Measurements from ENCODE around the gene GPR25.
"Not testable (repeated sequence)": the region's sequence is repeated elsewhere in the genome, so short reads cannot be mapped to it uniquely, and the experiment has no call there.

Gene GPR25

DNA sequence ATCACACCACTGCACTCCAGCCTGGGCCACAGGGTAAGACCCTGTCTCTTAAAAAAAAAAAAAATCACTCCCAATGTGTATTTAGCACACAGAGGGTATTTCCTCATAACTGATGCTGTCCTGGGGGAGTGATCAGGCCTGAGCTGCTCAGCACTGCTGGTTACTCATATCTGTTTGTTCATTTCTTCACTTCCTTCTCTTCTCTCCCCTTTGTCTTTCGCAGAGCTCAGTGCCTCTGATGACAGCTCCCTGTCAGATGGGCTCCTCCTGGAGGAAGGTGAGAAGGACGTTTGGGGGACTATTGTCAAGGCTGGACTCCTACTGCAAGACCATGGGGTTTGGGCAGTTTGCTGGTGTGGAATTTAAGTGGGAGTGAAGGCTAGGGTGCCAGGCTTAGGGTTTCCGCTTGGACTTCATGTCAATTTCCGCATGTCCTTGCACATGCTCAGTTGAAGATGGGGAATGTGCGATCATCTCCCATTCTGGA, 34.9 kb downstream of the GPR25 start:
- peak overlapping the region in 9 of 11 experiments; percentile 64 to 87 (median 80); a peak in 18 of 22 replicates for H3K27ac ChIP-seq
- peak overlapping the region; percentile 62 to 86 (median 72) for H3K4me2 ChIP-seq
- peak in 7 of 11 experiments; percentile 37 to 78 (median 70); a peak in 10 of 22 replicates for TF ChIP-seq Cebpa-rat (IDR thresholded peaks at IDR 0.05)
- no peaks in the 10 kb centered on the region for H3K27me3 ChIP-seq
- peak overlapping the region in 9 of 11 experiments; percentile 41 to 74 (median 65); a peak in 15 of 22 replicates for H3K9ac ChIP-seq
- H4K20me1 ChIP-seq = no peaks in the 10 kb centered on the region
- H3K36me3 ChIP-seq = no peaks in the 10 kb centered on the region
- no peak overlapping the region for H3K4me3 ChIP-seq
- H3K9me3 ChIP-seq (replicated peaks in 1 of 11) = no peaks in the 10 kb centered on the region
- peaks cover 57 to 89% (median 75%) of the 10 kb centered on the region in 10 experiments for H3K4me1 ChIP-seq

DNA sequence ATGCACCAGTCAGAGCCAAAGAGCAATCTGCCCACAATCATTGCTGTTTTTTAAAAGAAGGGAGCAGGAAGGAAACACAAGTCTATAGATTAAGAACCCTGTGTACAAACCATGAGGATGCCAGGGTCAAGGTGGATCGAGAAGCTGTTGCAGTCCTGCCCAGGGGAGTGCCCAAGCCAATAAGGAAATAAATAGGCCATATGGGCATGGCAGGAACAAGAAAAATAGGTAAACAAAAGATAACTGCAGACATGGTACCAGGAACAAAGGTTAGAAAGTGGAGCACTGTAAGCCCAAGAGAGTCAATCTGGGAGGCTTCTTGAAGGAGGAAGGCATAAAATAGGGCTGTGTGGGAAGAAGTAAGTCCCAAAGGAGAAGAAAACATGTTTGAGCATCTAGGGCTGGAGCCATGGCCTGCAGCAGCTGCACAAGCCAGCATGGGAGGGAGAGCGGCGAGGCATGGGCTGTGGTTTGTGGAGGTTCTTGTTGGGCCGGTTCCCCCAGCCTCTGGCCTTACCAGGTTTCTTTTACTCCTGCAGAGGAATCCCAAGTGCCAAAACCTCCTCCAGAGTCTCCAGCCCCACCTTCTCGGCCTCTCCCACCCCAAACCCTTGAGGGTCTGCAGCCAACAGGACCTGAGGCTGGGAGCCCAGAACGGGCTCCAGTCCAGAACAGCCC, 35.5 kb downstream of the GPR25 start:
- peak overlapping the region in 8 of 11 experiments; percentile 54 to 74 (median 66); a peak in 12 of 22 replicates for H3K9ac ChIP-seq
- no peak for TF ChIP-seq Cebpa-rat (IDR thresholded peaks at IDR 0.05)
- no peaks in the 10 kb centered on the region for H3K9me3 ChIP-seq (replicated peaks in 1 of 11)
- peak overlapping the region; percentile 62 to 86 (median 72) for H3K4me2 ChIP-seq
- peak overlapping the region in 2 of 10 experiments; percentile 28 to 32; a peak in 3 of 20 replicates for H3K4me3 ChIP-seq
- peaks cover 52 to 89% (median 79%) of the 10 kb centered on the region in 10 experiments for H3K4me1 ChIP-seq
- peak overlapping the region in 9 of 11 experiments; percentile 64 to 87 (median 80); a peak in 18 of 22 replicates for H3K27ac ChIP-seq
- H4K20me1 ChIP-seq = no peaks in the 10 kb centered on the region
- H3K36me3 ChIP-seq = no peaks in the 10 kb centered on the region
- H3K27me3 ChIP-seq = no peaks in the 10 kb centered on the region

DNA sequence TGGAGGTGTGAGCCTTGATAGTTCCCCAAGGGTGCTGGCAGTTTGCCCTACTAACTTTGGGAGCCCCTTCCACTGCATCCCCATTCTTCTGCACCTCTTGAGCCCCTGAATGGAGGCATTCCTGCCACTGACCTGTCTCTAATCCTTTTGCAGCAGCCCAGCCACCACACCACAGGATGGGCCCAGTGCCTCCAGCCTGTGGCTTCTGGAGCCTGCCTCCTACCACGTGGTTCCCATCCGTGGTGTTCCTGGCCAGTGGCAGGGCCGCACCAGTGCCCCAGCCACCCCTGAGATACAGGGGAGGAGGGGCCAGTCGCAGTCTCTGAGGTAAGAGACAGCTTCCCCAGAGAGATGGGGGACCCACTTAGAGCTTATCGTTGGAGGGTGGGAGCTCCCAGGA, 36.3 kb downstream of the GPR25 start:
- Histone ChIP-seq H3K9ac (peak overlapping the region in 6 of 11 experiments; percentile 54 to 74 (median 66); a peak in 7 of 22 replicates), H3K27ac (peak overlapping the region in 8 of 11 experiments; percentile 73 to 87 (median 80); a peak in 15 of 22 replicates), H3K4me3 (no peak overlapping the region; a peak in 1 of 20 replicates), H3K4me1 (peaks cover 44 to 83% (median 75%) of the 10 kb centered on the region in 10 experiments), H3K4me2 (peak overlapping the region; percentile 3 to 86 (median 72); a peak in 20 of 22 replicates), H3K27me3 (no peaks in the 10 kb centered on the region), H3K36me3 (no peaks in the 10 kb centered on the region), H3K9me3 (replicated peaks in 1 of 11) (no peaks in the 10 kb centered on the region), H4K20me1 (no peaks in the 10 kb centered on the region)
- no peak for TF ChIP-seq Cebpa-rat (IDR thresholded peaks at IDR 0.05)

DNA sequence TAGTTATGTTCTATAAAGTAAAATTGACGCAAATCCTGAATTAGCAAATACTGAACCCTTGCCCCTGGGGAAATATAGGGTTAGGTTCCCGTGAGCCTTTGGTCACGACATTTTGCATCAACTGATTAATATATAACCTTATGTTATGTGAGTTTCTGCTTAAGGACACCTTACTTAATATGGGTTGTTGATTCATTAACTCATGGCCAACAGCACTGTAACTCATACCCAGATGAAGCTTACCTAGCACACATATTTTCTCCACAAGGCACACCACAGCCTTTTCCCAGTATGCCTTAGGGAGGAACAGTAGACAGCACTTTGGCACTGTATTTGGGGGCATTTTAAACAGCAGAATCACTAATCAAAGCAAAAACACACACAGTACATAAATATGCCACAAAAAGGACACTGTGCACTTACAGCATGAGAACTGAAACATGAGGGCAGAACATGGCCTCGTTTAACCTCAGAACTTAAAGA, 37.0 kb downstream of the GPR25 start:
- H3K27ac ChIP-seq = peak overlapping the region in 4 of 11 experiments; percentile 77 to 87 (median 82); a peak in 5 of 22 replicates

DNA sequence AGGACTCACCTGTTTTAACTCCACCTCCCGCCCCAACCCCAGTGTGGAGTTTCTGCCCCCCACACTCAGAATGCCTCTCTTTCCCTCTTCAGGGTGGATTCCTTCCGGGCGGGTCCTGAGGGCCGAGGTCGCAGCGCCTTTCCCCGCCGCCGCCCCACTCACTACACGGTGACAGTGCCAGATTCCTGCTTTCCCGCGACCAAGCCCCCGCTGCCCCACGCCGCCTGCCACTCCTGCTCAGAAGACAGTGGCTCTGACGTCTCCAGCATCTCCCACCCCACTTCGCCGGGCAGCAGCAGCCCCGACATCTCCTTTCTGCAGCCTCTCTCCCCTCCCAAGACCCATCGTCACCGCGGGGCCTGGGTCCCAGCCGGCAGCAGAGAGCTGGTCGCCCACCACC, 38.6 kb downstream of the GPR25 start:
- Histone ChIP-seq H3K4me2 (no peak overlapping the region), H3K4me3 (no peak overlapping the region), H3K27ac (peak overlapping the region in 3 of 11 experiments; percentile 30 to 67 (median 65); a peak in 3 of 22 replicates), H4K20me1 (no peaks in the 10 kb centered on the region), H3K36me3 (no peaks in the 10 kb centered on the region), H3K9ac (no peak overlapping the region), H3K4me1 (peaks cover 35 to 72% (median 67%) of the 10 kb centered on the region in 10 experiments), H3K9me3 (replicated peaks in 1 of 11) (no peaks in the 10 kb centered on the region), H3K27me3 (no peaks in the 10 kb centered on the region)
- TF ChIP-seq Cebpa-rat (IDR thresholded peaks at IDR 0.05) = no peak

More for the DNA sequence above, 37.0 kb downstream of the GPR25 start:
- Histone ChIP-seq H3K9me3 (replicated peaks in 1 of 11) (no peaks in the 10 kb centered on the region), H3K9ac (no peak overlapping the region), H4K20me1 (no peaks in the 10 kb centered on the region), H3K27me3 (no peaks in the 10 kb centered on the region), H3K4me3 (no peak overlapping the region), H3K4me2 (peak overlapping the region in 9 of 11 experiments; percentile 64 to 86 (median 72); a peak in 16 of 22 replicates), H3K4me1 (peaks cover 39 to 78% (median 72%) of the 10 kb centered on the region in 10 experiments), H3K36me3 (no peaks in the 10 kb centered on the region)
- TF ChIP-seq Cebpa-rat (IDR thresholded peaks at IDR 0.05) = no peak

DNA sequence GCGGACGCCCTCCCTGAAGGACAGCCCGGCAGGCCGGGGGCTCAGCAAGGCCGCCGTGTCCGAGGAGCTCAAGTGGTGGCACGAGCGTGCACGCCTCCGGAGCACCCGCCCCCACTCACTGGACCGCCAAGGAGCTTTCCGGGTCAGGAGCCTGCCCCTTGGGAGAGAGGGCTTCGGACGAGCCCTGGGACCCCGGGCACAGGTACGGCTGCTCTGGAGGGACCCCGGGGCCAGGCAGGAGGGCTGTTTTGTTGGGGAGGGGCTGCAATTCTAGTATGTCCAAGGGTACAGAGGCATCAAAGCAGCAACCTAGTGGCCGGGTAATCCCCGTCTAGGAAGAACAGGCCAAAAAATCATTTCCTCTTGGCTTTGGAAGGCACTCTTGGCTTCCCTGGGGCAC, 39.2 kb downstream of the GPR25 start:
- not testable (repeated sequence) for H3K27me3 ChIP-seq; H3K4me3 ChIP-seq; H3K9me3 ChIP-seq (replicated peaks in 1 of 11); H3K9ac ChIP-seq; H3K36me3 ChIP-seq; H4K20me1 ChIP-seq; H3K4me2 ChIP-seq
- peak overlapping the region in 4 of 11 experiments; percentile 50 to 67 (median 66); a peak in 5 of 22 replicates for H3K27ac ChIP-seq
- peaks cover 30 to 72% (median 67%) of the 10 kb centered on the region in 10 experiments for H3K4me1 ChIP-seq

DNA sequence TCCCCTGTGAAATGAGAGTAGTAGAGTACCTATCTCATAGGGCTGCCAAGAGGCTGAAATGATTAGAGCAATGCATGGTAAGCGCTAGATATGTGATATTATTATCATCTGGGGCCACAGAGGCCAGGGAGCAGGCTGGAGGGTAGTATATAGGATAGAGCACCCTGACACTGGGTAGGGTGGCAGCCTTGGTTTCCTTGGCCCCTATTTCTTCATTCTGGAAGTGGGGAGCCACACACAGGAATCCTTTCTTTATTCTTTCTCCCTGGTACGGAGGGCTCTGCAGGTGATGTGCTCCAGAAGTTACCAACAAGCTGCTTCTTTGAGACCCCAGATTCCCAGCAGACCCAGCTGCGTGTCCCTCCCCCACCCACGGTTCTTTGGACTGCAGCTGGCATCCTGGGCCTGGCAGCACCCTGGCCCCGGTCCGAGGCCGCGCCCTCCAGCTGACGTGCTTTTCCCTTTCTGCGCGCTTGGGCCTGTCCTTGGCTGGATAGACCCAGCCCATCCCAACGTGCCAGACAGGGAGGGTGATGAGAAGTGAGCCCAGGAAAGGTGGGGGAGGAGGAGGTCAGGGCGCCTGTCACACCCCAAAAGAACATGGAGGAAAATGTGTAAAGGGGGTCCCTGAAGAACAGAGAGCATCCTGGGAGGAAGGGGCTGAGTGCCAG, 40.1 kb downstream of the GPR25 start:
- Histone ChIP-seq H3K9me3 (replicated peaks in 1 of 11) (no peaks in the 10 kb centered on the region), H3K4me1 (peaks cover 21 to 69% (median 63%) of the 10 kb centered on the region in 10 experiments), H3K27me3 (no peaks in the 10 kb centered on the region), H3K4me2 (peak overlapping the region in 7 of 11 experiments; percentile 3 to 36 (median 21); a peak in 7 of 22 replicates), H3K4me3 (no peak overlapping the region), H3K27ac (peak overlapping the region in 5 of 11 experiments; percentile 7 to 67 (median 65); a peak in 8 of 22 replicates), H3K36me3 (no peaks in the 10 kb centered on the region), H4K20me1 (no peaks in the 10 kb centered on the region), H3K9ac (peak overlapping the region in 2 of 11 experiments; percentile 18 to 33; a peak in 1 of 22 replicates)
- TF ChIP-seq Cebpa-rat (IDR thresholded peaks at IDR 0.05) = no peak

DNA sequence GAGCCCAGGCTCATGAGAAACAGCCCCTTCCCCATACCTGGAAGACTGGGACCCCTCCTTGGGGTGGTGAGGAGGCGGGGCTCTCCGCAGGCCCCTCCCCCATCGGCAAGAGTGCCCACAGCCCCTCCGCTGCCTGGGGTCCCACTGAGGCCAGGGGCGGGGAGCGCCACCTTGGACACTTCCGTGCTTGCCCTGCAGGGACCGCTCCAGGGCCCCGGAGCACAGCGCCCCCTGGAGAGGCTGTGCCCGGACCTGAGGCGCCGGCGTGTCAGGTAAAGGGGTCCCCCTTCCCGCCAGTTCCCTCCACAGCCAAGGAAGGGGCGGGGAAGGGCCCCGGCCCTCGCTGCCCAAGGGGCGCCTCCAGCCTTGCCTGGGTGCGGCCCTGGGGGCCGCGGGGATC, 43.4 kb downstream of the GPR25 start:
- peak overlapping the region in 10 of 11 experiments; percentile 24 to 78 (median 69); a peak in 18 of 22 replicates for H3K4me2 ChIP-seq
- no peak for TF ChIP-seq Cebpa-rat (IDR thresholded peaks at IDR 0.05)
- H3K4me3 ChIP-seq = no peak overlapping the region

More for the DNA sequence above, 43.4 kb downstream of the GPR25 start:
- no peaks in the 10 kb centered on the region for H3K27me3 ChIP-seq
- H3K9me3 ChIP-seq (replicated peaks in 1 of 11) = no peaks in the 10 kb centered on the region
- H3K36me3 ChIP-seq = no peaks in the 10 kb centered on the region
- peaks cover 14 to 54% (median 43%) of the 10 kb centered on the region in 10 experiments for H3K4me1 ChIP-seq
- H3K9ac ChIP-seq = peak overlapping the region in 5 of 11 experiments; percentile 17 to 73 (median 66); a peak in 8 of 22 replicates
- peak overlapping the region in 8 of 11 experiments; percentile 52 to 94 (median 74); a peak in 15 of 22 replicates for H3K27ac ChIP-seq
- no peaks in the 10 kb centered on the region for H4K20me1 ChIP-seq
